ENCODE results near the gene PDCD7. TPM values are rescaled to one million over a fixed set of nuclear protein-coding genes. Genes with fewer than 3 reads are reported as not detected.

PDCD7 gene
- total and polyA plus RNA-seq, 9 donors: 11.6 to 25.4 (median 21.0) TPM

DNA sequence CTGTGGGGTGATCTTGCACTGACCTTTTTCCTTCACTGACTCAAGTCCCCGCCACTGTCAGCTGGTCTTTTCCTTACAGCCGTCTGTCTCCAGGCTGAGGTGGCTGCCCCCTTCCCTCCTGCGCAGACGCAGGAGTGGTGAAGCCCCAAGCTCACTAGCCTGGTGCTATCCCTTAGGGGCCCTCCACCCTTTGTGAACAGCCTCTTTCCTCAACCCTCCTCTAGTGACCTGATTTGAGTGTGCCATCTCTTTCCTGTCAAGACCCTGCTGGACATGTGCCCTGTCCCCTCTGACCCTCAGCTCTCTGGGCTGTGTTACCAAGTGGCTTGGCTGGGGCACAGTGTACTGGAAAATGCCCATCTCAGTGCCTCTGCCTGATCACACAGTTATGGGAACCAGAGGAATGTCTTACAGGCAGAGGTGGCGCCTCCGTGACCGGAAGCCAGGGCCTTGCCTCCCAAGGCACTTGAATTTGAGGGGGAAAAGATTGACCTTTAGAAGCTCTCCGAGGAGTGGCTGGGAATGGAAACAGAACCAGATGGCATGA, 48.3 kb downstream of the PDCD7 start:
- WGBS (ENCODE audit: insufficient coverage): 61% methylated on average over 4 of the region's 8 CpGs
- Histone ChIP-seq H3K36me3 (ENCODE audit: control insufficient read depth, insufficient read depth, low read length) (no peaks in the 10 kb centered on the region), H3K4me3 (ENCODE audit: low read length) (no peak overlapping the region), H3K27me3 (ENCODE audit: control insufficient read depth, insufficient read depth, low read length) (peaks cover 10% of the 10 kb centered on the region), H3K4me1 (ENCODE audit: control insufficient read depth, insufficient read depth, low read length) (peaks cover 56% of the 10 kb centered on the region), H3K27ac (ENCODE audit: low read length) (no peak overlapping the region), H3K9me3 (replicated peaks; ENCODE audit: control insufficient read depth, low read depth, low read length) (no peaks in the 10 kb centered on the region)
- no peak for DNase-seq

DNA sequence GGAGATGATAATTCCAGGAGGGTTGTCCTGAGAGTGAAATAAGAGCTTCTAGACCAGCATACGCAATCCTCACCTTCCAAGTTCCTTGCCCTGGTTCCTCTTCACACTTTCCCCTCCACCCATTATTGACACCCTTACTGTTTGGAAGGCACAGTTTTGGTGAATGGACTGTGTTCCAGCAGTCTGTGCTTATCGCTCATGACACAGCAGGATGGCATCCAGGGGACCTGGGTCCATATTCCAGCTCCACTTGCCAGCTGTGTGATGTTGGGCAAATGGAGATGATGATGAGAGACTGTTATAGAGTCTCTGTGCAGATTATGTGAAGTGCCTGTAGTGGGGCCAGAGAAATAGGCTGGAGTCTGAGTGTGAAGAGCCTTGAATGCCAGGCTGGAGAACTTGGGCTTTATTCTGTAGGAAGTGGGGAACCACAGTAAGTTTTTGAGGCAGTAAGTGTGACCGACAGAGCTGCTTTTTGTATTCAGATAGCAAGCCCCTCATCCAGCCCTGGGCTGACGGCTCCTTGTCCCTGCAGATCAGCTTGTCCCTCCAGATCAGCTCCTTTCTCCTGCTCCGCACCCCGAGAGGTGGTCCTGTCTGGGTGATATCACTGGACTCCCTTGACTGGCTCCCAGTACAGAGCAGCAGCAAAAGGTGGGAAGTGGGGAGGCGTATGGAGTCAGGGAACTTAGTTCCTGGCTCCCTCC, 49.0 kb downstream of the PDCD7 start:
- no peak overlapping the region for H3K4me3 ChIP-seq (ENCODE audit: low read length)
- no peak overlapping the region for H3K27ac ChIP-seq (ENCODE audit: low read length)
- no peaks in the 10 kb centered on the region for H3K36me3 ChIP-seq (ENCODE audit: control insufficient read depth, insufficient read depth, low read length)
- no peak for DNase-seq
- H3K27me3 ChIP-seq (ENCODE audit: control insufficient read depth, insufficient read depth, low read length): peaks cover 10% of the 10 kb centered on the region
- H3K9me3 ChIP-seq (replicated peaks; ENCODE audit: control insufficient read depth, low read depth, low read length): no peaks in the 10 kb centered on the region
- WGBS (ENCODE audit: insufficient coverage): 82% methylated on average over 5 of the region's 7 CpGs
- H3K4me1 ChIP-seq (ENCODE audit: control insufficient read depth, insufficient read depth, low read length): peaks cover 56% of the 10 kb centered on the region

DNA sequence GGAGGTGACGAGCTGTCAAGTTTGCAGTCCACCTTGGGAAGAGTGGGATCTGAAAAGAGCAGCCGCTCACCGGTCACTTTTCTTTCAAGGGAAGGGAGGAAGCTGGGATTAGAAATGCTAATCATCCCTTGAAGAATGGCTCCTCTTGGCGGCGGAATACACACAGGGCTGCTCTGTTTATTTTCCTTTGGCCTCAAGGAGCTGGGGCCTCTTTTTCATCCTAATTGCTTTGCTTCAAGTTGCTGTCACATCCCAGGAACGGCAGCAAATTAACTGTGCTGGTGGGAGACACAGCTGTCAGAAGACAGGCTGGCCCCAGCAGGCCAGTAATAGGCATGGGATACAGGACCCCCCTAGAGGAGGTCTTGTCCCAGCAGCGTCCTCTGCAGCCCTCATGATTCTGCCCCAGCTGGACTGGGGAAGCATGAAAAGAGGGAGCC, 50.3 kb downstream of the PDCD7 start:
- no peaks in the 10 kb centered on the region for H3K36me3 ChIP-seq (ENCODE audit: control insufficient read depth, insufficient read depth, low read length)
- peaks cover 14% of the 10 kb centered on the region for H3K27me3 ChIP-seq (ENCODE audit: control insufficient read depth, insufficient read depth, low read length)
- no peak overlapping the region for H3K4me3 ChIP-seq (ENCODE audit: low read length)
- no peak overlapping the region for H3K27ac ChIP-seq (ENCODE audit: low read length)
- H3K9me3 ChIP-seq (replicated peaks; ENCODE audit: control insufficient read depth, low read depth, low read length): no peaks in the 10 kb centered on the region
- peaks cover 44% of the 10 kb centered on the region for H3K4me1 ChIP-seq (ENCODE audit: control insufficient read depth, insufficient read depth, low read length)
- 12% methylated on average over 4 of the region's 7 CpGs for WGBS (ENCODE audit: insufficient coverage)
- DNase-seq: no peak

DNA sequence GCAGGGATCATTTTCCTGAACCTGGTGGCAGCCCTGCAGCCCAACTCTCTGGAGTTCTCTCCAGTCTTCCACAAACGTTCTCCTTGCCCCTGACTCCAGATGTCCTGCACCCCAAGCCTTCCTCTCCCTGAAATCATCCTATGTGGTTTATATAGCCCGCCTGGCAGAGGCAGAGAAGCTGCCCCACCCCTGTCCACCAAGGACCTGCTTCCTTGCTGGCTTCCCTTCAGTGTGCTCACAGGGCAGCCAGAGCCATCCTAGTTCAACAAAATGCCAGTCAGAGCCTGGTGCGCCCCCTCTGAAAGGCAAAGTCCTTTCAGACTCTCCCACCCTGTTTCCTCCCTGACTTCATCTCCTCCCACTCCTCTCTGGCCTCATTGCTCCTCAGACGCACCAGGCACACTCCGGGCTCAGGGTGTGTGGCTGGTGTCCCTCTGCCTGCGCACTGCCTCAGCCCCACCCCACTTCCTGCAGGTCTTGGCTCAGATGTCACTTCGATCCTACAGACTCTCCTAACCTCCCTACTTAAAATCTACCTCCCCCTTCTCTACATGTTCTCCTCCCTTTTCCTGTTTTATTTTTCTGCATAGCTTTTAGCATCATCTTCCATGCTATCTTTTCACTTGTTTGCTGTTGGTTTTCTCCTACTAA, 51.2 kb downstream of the PDCD7 start:
- no peaks in the 10 kb centered on the region for H3K36me3 ChIP-seq (ENCODE audit: control insufficient read depth, insufficient read depth, low read length)
- H3K4me1 ChIP-seq (ENCODE audit: control insufficient read depth, insufficient read depth, low read length): peaks cover 43% of the 10 kb centered on the region
- 12% methylated on average over 7 of the region's 7 CpGs for WGBS (ENCODE audit: insufficient coverage)
- H3K27me3 ChIP-seq (ENCODE audit: control insufficient read depth, insufficient read depth, low read length): peaks cover 22% of the 10 kb centered on the region
- no peak overlapping the region for H3K27ac ChIP-seq (ENCODE audit: low read length)
- no peaks in the 10 kb centered on the region for H3K9me3 ChIP-seq (replicated peaks; ENCODE audit: control insufficient read depth, low read depth, low read length)
- no peak for DNase-seq
- no peak overlapping the region for H3K4me3 ChIP-seq (ENCODE audit: low read length)

DNA sequence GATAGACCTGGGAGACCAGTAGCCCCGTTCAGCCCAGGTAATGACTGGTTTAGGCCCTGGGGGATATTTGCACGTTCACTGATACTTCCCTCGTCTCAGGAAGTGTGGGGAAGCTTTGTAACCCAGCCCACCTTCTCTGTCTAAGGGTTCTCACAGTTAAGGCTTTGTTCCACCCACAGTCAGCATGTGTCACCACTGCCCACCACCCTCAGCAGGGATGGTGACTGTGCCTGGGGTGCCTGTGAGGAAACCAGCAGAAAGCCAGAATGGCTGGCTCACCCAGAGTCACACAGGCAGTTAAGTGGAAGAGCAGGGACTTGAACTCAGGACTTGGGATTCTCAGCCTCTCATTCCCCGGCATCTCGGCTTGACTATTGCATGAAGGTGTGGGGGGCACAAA, 51.9 kb downstream of the PDCD7 start:
- peaks cover 39% of the 10 kb centered on the region for H3K4me1 ChIP-seq (ENCODE audit: control insufficient read depth, insufficient read depth, low read length)

DNA sequence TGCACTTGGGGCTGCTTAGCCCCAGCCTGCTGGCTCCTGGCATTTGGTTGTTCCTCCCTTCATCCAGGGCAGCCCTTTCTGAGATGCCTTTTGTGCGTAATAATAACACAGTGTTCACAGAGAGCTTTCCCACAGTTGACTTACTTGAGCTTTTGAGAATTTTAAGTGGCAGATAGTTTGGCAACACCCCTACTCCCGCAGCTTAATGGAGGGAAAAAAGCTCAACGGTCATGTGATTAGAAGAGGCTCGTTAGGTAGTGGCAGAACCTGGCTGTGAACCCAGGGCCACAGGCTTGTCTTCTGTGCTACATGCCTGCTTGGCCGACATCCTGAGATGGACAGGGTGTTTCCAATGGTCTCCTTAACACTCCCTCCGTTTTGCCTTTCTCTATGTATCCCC, 52.3 kb downstream of the PDCD7 start:
- no peaks in the 10 kb centered on the region for H3K36me3 ChIP-seq (ENCODE audit: control insufficient read depth, insufficient read depth, low read length)
- H3K27me3 ChIP-seq (ENCODE audit: control insufficient read depth, insufficient read depth, low read length): peaks cover 28% of the 10 kb centered on the region
- H3K4me3 ChIP-seq (ENCODE audit: low read length): no peak overlapping the region
- no peak for DNase-seq
- no peak overlapping the region for H3K27ac ChIP-seq (ENCODE audit: low read length)
- H3K4me1 ChIP-seq (ENCODE audit: control insufficient read depth, insufficient read depth, low read length): peaks cover 41% of the 10 kb centered on the region
- H3K9me3 ChIP-seq (replicated peaks; ENCODE audit: control insufficient read depth, low read depth, low read length): no peaks in the 10 kb centered on the region
- 67% methylated on average over 4 of the region's 6 CpGs for WGBS (ENCODE audit: insufficient coverage)

More for the DNA sequence above, 51.9 kb downstream of the PDCD7 start:
- DNase-seq: no peak
- WGBS (ENCODE audit: insufficient coverage): no CpG with 5 or more reads among the region's 5 CpGs
- H3K27me3 ChIP-seq (ENCODE audit: control insufficient read depth, insufficient read depth, low read length): peaks cover 25% of the 10 kb centered on the region
- H3K36me3 ChIP-seq (ENCODE audit: control insufficient read depth, insufficient read depth, low read length): no peaks in the 10 kb centered on the region
- no peak overlapping the region for H3K27ac ChIP-seq (ENCODE audit: low read length)
- no peaks in the 10 kb centered on the region for H3K9me3 ChIP-seq (replicated peaks; ENCODE audit: control insufficient read depth, low read depth, low read length)
- no peak overlapping the region for H3K4me3 ChIP-seq (ENCODE audit: low read length)

DNA sequence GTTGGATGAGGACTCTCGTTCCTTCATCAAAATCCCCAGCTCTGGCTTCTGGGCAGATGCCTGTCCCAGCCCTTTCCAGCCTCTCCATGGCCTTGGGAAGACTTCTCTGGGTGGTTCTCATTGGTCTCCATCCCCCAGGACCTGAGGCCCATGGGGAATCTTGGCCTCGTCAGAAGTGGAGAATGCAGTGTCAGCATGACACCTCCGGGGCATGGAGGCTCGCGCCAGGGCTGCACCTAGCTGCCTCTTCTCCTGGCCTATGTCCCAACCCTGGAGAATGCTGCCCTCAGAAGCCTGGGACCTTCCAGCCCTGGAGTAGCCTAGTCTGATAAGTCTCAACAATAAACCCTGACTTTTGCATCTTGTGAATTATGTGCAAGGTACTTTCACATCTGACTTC, 54.0 kb downstream of the PDCD7 start:
- H3K36me3 ChIP-seq (ENCODE audit: control insufficient read depth, insufficient read depth, low read length): no peaks in the 10 kb centered on the region
- peaks cover 35% of the 10 kb centered on the region for H3K4me1 ChIP-seq (ENCODE audit: control insufficient read depth, insufficient read depth, low read length)
- no peak overlapping the region for H3K27ac ChIP-seq (ENCODE audit: low read length)
- DNase-seq: no peak
- WGBS (ENCODE audit: insufficient coverage): 71% methylated on average over 5 of the region's 5 CpGs
- peaks cover 25% of the 10 kb centered on the region for H3K27me3 ChIP-seq (ENCODE audit: control insufficient read depth, insufficient read depth, low read length)
- H3K4me3 ChIP-seq (ENCODE audit: low read length): no peak overlapping the region
- H3K9me3 ChIP-seq (replicated peaks; ENCODE audit: control insufficient read depth, low read depth, low read length): no peaks in the 10 kb centered on the region

DNA sequence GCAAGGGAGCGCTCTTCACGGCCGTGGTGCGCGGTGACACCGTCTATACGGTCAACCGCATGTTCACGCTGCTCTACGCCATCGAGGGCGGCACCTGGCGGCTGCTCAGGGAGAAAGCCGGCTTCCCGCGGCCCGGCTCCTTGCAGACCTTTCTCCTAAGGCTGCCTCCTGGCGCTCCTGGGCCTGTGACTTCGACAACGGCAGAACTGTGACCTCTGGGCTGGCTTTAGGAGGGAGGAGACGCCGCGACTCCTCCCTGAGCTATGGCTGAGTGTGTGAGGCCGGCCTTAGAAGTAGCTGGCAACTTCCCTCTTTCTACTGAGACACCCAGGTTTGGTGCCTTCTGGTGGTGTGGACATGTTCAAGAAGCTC, 55.6 kb downstream of the PDCD7 start:
- DNase-seq: peak; percentile 68
- H3K36me3 ChIP-seq (ENCODE audit: control insufficient read depth, insufficient read depth, low read length): no peaks in the 10 kb centered on the region
- H3K27me3 ChIP-seq (ENCODE audit: control insufficient read depth, insufficient read depth, low read length): peaks cover 23% of the 10 kb centered on the region
- no peak overlapping the region for H3K27ac ChIP-seq (ENCODE audit: low read length)
- H3K4me1 ChIP-seq (ENCODE audit: control insufficient read depth, insufficient read depth, low read length): peaks cover 31% of the 10 kb centered on the region
- WGBS (ENCODE audit: insufficient coverage): 6% methylated on average over 21 of the region's 24 CpGs
- H3K9me3 ChIP-seq (replicated peaks; ENCODE audit: control insufficient read depth, low read depth, low read length): no peaks in the 10 kb centered on the region
- H3K4me3 ChIP-seq (ENCODE audit: low read length): no peak overlapping the region

DNA sequence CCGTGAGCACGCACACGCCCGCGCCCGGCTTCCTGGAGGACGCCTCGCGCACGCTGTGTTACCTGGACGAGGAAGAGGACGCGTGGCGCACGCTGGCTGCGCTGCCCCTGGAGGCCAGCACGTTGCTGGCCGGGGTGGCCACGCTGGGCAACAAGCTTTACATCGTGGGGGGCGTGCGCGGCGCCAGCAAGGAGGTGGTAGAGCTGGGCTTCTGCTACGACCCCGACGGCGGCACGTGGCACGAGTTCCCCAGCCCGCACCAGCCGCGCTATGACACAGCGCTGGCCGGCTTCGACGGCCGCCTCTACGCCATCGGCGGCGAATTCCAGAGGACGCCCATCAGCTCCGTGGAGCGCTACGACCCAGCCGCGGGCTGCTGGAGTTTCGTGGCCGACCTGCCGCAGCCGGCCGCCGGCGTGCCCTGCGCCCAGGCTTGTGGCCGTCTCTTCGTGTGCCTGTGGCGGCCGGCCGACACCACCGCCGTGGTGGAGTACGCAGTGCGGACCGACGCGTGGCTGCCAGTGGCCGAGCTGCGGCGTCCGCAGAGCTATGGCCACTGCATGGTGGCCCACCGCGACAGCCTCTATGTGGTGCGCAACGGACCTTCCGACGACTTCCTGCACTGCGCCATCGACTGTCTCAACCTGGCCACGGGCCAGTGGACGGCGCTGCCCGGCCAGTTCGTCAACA, 56.2 kb downstream of the PDCD7 start:
- peaks cover 22% of the 10 kb centered on the region for H3K27me3 ChIP-seq (ENCODE audit: control insufficient read depth, insufficient read depth, low read length)
- no peaks in the 10 kb centered on the region for H3K9me3 ChIP-seq (replicated peaks; ENCODE audit: control insufficient read depth, low read depth, low read length)
- 54% methylated on average over 85 of the region's 85 CpGs for WGBS (ENCODE audit: insufficient coverage)
- no peaks in the 10 kb centered on the region for H3K36me3 ChIP-seq (ENCODE audit: control insufficient read depth, insufficient read depth, low read length)
- H3K4me3 ChIP-seq (ENCODE audit: low read length): no peak overlapping the region
- DNase-seq: no peak
- H3K4me1 ChIP-seq (ENCODE audit: control insufficient read depth, insufficient read depth, low read length): peaks cover 28% of the 10 kb centered on the region
- H3K27ac ChIP-seq (ENCODE audit: low read length): no peak overlapping the region

Data from muscle of leg (tissue), 11 donors.